Esophagus muscularis mucosa (tissue), 3 donors: ENCODE measurements around the gene RPL31.

ENCODE experiments used
- CTCF ChIP-seq, 3 experiments: fragments of 200-600 bp in 2 of 3; fragments of 450-650 bp in 1 of 3; sonication (generic) in 2 of 3; IDR thresholded peaks; one replicate each; pipeline ENCODE4 v1.5.1; 2017 to 2019; ENCODE audit warnings: antibody characterized with exemption in 3 of 3, mild to moderate bottlenecking in 2 of 3, moderate library complexity in 1 of 3
- POLR2AphosphoS5 ChIP-seq, 2 donors: sonication (generic); formaldehyde crosslinking; IDR thresholded peaks; one replicate each; pipeline ENCODE4 v1.6.1; 2017; ENCODE audit warnings: antibody characterized with exemption in 2 of 2

- TF ChIP-seq POLR2AphosphoS5 (IDR thresholded peaks at IDR 0.05) (no peak), CTCF (IDR thresholded peaks at IDR 0.05) (no peak)
Observed at GRCh38 chr2:100990166-100990565, 11.9 kb upstream of the RPL31 start.
